Measurements from ENCODE around the gene PNPLA5.

The PNPLA5 gene

DNA sequence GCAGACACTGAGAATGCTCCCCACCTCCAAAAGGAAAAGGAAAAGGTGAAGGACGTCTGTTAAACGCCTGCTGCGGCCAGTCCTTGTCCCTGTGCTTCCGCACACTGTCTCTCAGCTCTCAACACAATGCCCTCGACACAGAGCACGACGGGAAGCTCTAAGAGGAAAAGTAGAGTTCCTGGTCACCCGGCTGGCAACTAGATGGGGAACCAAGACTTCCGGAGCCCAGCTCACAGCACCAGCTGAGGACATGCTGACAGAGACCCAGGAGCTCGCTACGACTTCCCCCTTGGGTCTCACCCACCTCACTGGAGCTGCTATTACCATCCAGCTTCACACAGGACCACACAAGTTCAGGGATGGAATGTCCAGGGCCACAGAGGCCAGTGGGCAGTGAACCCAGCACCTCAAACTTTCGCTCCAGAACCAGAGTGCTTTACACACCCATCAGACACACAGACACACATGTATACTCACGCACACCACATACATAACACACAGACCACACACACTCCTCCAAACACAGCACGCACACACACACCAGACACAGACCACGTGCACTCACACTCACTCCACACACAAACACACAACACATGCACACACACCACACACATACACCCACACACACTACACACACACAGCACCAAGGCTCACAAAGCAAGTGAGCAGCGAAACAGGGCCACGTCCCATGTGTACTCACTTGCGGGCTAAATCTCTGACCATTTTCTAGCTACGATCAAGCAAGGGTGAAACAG, 39.1 kb downstream of the PNPLA5 start:
- DNase-seq: no peak

DNA sequence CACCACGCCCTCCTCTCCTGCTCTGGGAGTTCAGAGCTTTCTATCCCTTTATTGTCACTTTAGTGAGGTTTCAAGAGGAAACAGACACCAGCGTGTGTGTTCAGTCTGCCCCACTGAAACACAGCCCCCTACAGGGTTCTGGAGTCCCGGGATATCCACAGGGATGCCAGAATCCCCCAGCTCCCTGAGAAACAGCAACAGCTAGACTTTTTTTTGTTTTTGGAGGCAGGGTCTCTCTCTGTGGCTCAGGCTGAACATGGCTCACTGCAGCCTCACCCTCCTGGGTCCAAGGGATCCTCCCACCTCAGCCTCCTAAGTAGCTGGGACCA, 39.9 kb downstream of the PNPLA5 start:
- DNase-seq: no peak

DNA sequence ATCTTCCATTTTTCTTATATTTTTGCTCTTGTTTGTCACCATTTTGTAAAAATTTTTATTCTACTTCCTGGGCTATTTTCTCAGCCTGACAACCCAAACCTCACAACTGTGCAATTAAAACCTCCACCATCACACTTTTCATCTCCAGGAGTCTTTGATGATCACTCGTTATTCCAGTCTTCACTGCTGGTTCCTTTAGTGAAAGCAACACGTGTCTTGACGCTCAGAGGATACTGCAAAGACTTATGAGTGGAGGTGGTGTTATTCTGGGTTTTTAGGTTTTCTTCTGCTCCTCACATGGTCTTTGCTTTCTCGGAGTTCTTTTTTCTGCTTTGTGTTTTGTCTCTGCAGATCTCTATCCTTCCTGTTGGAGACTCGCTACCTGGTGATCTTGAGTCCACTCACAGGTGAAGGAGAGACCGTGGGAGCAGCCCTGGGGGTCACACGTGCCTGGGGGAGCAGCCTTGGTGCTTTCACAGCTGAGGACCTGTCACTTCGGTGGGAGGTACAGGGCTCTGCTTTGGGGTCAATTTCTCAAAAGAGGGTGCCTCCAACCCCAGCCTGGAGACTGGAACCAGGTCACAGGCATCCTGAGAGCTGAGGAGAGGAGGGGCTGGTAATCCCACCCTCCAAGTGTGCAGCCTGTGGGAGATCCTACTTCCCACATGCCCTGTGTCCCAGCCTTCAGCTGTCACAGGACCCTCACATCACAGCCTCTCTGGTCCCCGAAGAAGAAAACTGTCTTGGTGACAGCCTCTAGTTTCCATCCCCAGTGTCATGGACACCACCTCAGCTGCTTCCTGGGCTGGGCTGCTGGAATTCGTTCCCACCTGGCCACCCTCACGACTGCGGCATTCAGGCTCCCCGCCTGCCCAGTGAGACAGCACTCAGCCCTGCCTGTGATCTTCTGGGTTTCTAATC, 40.5 kb downstream of the PNPLA5 start:
- DNase-seq: no peak

DNA sequence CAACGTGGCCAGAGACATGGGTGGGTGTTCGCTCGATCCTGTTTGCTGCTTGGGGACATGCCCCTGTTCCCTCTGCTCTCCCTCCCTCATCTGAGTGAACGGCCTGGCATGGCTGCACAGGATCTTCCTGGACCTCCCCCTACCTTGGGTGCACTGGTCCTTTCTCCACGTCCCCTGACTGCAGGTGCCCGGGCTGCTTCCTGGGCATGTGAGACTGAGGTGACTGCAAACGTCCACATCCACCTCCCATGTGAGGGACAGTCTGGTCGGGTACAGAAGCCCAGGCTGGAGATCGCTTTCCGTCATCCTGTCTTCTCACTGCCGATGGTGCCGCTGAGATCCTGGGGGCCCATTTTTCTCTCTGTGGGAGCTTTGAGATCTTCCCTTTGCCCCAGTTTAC, 41.3 kb downstream of the PNPLA5 start:
- DNase-seq: no peak

DNA sequence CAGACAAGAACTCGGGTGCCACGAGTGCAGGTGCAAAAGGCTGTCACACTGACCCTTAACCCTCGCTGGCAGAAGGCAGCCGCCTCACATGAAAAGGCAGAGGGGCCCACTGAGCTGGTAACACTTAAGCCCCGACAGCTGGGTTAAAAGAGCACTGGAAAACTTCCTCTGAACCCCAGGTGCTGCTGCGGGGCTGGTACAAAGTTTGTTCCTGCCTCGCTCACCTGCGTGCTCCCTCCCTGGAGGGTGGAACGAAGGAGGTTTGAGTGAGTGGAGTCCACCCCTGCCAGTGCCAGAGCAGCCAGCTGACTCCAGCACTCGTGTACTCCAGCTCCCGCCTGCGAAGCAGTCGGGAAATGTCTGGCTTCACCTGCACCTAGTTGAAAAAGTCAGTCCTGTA, 42.1 kb downstream of the PNPLA5 start:
- no peak for DNase-seq

DNA sequence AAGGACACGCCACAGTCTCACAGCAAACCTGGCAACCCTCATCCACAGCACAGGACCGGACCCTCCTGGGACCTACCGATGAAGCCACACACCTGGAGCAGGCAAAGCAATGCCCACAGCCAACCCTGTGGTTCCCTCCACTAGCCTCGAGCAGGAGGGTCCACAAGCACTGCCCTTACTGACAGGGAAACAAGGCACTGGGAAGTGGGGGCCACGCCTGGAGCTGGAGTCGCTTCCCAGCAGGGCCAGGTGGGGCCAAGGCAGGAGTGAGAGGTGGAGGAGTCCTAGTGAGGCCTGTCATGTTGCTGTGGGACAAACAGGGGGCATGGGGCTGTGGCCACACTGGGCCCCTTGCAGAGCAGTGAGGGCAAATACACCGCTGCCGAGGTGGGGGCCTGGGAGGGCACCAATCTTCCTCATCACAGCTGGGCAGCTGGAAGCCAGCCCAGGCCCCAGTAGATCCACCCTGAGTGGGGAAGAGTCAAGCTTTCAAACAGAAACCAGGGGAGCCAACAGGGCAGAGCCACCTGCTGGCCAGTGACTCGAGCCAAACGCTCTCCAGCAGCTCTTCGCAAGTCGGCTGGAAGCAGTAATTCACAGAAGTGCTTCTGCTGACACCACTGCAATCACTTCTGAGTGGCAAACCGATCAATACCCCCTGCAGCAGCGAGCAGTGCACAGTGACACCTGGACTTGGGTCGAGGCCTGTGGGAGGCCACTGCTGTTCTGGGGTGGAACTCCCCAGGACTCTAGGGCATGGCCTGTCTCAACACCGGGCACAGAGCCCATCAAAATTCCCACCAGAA, 43.2 kb downstream of the PNPLA5 start:
- DNase-seq: no peak

DNA sequence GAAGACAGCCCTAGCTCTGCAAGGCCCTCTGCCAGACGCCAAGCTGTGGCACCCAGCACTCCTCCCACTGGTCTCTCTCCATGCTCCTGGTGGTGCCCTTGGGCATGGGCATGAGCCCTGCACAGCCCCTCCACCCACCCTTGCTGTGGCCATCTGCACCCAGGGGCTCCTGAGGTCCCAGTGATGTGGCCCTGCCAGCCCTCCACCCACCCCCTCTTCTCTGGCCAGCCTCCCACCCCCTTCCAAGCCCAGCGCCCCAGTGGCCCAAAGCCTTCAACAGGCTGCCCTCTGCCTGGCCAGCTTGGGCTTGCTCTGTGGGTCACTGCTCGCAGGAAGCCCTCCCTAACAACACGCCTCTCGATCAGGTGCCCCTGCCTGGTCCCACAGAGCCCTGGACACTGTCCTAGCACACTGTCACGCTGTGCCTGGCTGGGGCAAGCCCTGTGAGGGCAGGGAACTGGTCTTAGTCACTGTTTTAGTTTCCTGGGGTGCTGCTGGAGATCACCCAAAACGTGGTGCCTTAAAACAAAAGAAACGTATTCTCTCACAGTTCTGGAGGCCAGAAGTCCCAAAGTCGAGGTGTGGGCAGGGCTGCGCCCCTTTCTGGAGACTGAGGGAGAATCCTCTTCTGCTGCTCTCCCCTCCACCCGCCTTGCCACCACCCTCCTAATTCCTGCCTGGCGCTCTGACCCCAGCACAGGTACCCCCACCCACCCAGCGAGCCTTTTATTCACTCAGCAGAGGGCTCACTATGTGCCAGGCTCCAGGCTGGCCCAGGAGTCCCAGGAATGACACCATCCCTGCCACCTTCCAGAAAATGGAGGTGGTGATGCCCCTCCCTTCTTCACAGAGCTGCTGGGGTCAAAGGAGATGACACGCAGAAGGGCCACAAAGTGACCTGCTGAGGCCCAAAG, 44.2 kb downstream of the PNPLA5 start:
- DNase-seq: no peak

DNA sequence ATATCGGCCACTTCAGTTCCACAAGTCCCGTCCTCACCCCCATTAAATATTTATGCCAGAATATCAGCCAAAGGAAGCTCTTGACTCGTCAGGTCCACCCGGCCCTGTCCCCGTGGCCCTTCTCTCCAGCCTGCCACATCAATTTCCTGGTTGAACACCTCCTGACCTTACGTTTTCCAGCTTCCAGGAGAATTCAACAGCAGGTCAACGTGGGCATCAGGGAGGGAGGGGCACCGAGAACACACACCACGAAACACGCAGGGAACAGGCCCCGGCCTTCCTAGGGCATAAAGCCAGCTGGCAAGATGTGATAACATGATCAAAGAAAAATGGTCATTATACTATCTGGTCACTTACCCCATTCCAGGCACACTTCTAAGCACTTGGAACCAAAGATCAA, 44.8 kb downstream of the PNPLA5 start:
- no peak for DNase-seq

DNA sequence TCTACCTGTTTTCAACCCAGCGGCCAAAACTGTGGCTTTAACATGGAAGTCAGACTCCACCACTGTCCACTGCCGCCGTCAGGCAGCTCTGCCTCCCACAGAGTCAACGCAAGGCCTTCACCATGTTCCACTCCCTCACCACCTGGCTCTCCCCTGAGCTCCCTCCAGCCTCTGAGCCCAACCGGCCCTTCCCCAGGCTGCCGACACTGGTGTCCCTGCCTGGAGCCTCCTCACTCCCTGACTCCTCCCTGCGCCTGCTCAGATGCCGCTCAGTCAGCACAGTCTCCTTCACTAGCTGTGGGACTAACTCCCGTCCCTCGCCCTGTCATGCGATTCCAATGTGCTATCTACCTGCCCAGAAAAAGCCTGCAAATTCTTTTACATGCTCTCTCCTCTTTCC, 45.8 kb downstream of the PNPLA5 start:
- no peak for DNase-seq

DNA sequence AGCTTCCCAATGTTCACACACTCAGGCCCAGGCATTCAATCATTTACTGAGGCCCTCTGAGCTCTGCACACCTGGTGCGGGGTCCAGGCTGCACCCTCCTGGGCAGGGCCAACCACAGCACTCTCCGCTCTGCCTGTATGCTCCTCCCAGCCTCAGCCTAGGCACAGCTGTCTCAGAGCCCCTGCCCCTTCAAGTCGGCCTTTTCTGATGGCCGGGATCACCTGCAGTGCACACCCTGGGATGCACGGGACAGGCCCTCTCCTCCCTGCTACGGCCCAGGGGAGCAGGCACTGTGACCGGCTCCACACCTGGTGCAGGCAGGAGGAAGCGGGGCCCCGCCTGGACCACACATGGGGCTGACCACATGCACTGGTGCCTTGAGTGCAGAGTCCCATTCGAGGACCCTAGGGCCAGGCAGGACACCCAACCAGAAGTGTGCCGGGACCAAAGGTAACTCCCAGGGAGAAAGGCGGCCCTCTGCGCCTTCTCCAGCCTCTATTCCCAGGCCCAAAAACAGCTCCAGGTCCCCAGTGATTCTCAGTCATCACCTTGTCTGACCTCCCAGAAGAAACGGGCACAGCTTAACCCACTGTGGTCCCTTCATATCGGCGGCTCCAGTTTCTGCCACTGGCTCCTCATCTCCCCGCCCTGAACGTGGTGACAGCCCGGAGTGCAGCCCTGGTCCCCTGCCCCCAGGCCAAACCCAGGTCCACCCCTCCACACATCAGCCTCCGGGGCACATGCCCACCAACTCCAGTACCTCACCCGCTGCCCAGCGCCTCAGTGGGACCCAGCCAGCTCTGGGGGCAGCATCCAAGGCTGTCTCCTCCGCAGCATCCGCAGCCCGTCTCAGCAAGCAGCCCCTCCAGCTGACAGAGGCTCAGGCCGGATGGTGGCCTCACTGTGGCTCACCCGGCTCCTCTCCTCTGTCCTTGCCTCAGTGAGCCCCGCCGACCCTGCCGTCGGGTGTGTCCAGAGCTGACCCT, 47.0 kb downstream of the PNPLA5 start:
- DNase-seq: no peak

DNA sequence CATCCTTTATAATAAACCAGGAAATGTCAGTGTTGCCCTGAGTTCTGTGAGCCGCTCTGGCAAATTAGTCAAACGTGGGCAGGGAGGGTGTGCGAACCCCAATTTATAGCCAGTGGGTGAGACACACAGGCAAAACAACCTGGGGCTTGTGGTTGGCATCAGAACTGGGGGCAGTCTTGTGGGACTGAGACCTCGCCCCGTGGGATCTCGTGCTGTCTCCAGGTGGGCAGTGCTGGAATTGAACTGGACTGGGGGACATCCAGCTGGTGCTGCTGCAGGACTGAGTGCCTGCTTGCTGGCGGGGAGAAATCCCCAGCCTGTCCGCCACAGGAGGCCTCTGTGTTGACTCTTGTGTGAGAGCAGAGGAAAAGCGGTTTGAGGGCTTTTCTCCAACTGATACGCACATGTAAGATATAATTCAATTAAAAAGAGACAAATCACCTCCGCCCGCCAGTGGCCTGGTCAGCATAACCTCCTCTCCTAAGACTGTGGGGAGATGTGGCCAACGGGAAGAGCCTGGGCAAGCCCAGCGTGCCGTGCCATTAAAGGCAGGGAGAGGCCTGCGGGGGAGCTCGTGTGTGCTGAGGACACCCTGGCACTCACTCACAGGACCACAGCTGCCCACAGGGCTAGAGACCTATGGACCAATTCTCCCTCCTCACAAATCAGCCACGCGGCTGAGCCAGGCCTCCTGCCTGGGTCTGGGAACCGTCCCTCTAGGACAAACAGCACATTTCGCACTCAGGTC, 47.9 kb downstream of the PNPLA5 start:
- DNase-seq: no peak

DNA sequence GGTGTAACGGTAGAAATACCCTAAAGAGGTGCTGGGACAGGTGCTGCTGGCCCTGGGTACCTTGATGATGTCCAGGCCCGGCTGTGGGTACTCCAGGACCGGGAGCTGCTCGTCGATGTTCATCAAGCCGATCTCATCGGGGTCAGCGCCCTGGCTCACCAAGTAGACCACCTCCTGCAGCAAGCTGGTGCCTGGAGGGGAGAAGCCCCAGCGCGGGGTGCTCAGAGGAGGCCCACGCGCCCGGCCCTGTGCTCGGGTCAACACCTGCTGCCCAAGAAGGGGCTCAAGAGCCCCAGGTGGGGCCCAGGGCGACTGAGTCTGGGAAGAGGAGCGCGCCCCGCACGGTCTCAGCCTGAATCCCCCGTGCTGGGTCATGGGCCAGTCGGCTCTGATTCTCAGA, 50.1 kb downstream of the PNPLA5 start:
- no peak for DNase-seq

DNA sequence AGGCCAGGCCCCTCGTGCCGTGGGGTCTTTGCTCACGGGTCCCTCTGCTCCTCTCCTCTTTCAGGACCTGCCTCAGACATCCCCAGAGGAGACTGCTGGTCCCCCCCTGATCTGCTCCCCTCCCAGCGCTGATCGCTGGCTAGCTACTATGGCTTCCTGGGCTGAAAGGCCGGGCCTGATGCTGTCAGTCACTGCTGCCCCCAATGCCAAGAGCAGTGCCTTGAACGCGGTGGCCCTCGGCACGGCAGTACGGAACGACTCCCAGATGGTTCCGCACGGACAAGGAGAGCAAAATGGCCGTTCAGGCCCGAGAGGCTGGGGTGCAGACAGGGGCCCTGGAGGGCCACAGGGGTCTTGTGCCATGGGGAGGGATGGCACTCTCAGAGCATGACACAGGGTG, 51.0 kb downstream of the PNPLA5 start:
- DNase-seq: no peak

DNA sequence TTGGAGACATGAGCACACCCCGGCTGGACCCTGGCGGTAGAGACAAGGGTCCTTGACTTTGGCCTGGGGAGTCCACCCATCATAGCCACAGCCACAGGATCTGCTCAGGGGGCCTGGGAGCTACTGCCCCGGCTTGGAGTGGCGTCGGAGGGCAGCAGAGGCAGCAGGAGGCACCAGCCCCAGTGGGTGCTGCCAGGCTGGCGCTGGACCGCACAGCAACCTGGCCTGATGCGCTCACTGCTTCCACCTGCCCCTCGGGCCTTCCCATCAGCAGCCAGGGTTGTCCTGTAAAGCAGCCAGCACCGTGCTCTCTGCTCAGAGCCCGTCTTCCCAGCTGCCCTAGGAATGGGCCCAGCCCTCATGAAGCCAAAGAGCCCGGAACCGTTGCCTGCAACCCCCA, 51.4 kb downstream of the PNPLA5 start:
- no peak for DNase-seq

DNA sequence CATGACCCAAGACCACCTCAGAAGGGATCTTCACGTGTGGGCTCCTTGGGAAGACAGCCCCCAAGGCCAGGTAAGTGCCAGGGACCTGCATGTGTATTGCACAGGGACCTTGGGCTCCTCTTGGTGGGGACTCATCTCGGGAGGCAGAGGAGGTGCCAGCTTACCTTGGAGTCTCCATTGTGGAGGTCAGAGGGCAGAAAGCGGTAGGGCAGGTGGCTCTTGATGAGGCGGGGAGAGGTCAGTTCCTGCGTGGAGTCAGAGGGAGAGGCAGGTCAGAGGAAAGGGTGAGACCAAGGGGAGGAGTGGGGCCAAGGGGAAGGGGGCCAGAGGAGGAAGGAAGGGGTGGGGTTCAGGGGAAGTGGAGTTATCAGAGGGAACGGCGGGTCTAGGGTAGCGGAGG, 52.0 kb downstream of the PNPLA5 start:
- DNase-seq: no peak

DNA sequence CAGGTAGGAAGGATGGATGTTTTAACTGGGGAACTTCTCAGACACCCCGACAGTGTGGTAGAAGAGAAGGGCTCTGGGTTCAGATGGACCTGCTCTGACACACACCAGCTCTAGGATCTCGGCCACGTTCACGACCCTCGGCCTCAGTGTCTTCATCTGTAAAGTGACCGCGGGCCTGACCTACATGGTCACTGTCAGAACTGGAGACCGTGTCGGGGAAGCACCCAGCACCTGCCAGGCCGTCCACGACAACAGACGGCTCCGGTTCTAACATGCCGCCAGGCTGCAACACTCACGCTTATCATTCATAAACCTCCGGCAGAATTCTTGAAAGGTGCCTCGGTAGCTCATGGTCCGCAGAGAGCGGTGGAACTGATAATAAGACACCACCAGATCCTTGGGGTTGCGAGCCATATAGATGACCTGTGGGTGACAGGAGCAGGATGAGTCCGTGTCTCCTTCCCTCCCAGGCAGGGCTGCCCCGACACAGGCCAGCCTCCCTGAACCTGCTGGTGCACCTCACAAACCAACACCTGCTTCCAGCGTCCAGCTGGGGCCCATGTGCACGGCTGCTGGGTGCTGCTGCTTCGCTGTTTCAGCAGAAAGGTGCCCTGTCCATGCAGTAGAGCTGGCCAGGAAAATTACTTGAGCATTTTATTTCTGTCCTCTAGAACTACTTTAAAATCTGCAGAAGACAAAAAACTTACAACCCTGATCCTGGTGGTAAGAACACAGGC, 53.1 kb downstream of the PNPLA5 start:
- DNase-seq: no peak

DNA sequence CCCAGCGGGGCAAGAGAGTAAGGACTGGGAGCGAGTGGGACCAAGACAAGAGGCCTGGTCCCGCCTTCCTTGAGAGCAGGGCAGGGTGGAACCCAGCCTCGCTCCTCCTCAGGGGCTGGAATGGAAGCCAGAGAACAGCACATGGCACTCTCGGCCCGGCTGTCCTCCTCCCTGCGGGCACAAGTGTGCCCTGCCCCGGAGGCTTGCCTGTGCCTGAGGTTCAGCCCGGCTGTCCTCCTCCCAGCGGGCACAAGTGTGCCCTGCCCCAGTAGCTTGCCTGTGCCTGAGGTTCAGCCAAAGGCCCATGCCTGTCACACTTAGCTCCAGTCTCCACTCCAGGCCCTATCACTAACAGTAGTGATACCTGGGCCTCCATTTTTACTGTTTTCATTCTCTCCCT, 53.7 kb downstream of the PNPLA5 start:
- DNase-seq: no peak

DNA sequence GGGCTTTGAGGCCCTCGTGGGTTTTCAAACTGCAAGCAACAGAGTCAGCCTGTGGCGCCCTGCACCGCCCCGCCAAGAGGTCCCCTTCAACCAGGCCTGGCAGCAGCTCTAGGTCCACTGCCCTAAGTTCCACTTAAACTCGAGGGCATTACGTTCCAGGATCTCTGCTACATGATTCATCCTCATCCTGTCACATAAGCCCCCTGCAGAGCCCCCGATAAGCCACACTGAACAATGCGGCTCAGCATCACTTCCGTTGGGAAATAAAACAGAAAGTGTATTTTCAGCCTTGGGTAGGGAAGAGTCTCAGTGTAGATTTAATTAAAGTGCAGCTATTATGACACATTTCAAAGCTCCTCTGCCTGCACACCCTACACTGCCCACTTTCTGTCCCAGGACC, 54.1 kb downstream of the PNPLA5 start:
- no peak for DNase-seq

DNA sequence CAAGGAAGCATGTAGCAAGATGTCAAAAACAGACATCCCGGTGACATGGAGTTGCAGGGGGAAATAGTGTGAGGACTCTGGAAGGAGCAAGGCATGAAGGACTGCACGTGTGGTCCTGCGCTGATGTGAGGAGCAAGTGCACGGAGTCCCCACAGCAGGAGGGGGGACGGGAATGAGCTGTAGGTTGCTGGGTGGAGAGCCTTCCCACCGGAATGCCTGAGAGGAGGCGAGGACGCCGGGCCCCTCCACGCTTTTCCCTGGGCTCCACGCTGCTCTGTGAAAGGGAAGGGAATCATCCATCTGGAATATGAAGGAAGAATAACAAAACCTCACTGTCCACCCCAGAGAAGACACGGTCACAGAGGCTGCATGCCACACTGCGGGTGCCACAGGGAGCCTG, 56.1 kb downstream of the PNPLA5 start:
- no peak for DNase-seq

DNA sequence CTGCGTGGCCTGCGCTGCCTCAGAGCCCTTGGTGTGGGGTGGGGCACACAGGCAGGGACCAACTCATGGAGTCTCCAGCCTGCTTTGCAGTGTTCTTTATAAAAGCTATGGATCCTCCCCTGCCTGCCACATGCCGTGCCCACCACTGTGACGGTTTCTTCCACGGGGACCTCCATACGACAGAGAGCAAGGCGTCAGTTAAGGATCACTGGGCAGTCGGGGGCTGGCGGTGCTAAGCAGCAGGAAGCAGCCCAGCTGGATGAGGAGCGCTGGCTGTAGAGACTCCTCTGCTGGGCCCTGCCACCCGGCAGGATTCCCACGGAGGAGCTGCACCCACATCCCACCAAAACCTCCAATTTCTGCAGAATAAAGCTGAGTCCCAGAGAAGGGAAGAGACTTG, 56.6 kb downstream of the PNPLA5 start:
- no peak for DNase-seq

Data from CD4-positive, alpha-beta T cell treated with Interferon alpha-2 for 1 hour (primary cell).